SK-N-SH (cell line): ENCODE results near the gene NAGK. TPM values are rescaled to one million over a fixed set of nuclear protein-coding genes. Genes with fewer than 3 reads are reported as not detected.

ENCODE experiments used
- CTCF ChIA-PET: fragments of 300-600, 350-600 bp; formaldehyde crosslinking; extraction: SDS; loops from one replicate; lab custom pipeline; 2021; lab: Yijun Ruan, JAX
- POLR2A ChIA-PET: fragments of 350-600 bp; sonication (Branson Sonifier 250); formaldehyde crosslinking; extraction: SDS; loops from one replicate; lab custom pipeline; 2020; ENCODE audit warnings: antibody characterized with exemption, inconsistent platforms; lab: Yijun Ruan, JAX
- DNase-seq: peaks from one replicate; pipeline ENCODE4 v3.0.0; 2012
- H2AFZ ChIP-seq: fragments of 200-600 bp; sonication (generic); 2 replicates; pipeline ENCODE4 v1.8.1; 2016; ENCODE audit warnings: antibody characterized with exemption, mild to moderate bottlenecking, low read depth
- H3F3A ChIP-seq: fragments of 200-600 bp; sonication (generic); replicated peaks from 2 replicates; pipeline ENCODE3; 2016; ENCODE audit warnings: antibody characterized with exemption, mild to moderate bottlenecking; ENCODE audit not compliant: insufficient read depth
- H3K27ac ChIP-seq, 2 experiments: fragments of 200-500 bp in 1 of 2; fragments of 200-600 bp in 1 of 2; sonication (Bioruptor generic) in 1 of 2; sonication (generic), shearing (Covaris generic) in 1 of 2; 2 replicates each; pipeline versions ENCODE4 v1.5.1 to v1.6.1; 2014 to 2016; ENCODE audit warnings: low read depth in 2 of 2, inconsistent platforms in 1 of 2, low read length in 1 of 2, mild to moderate bottlenecking in 1 of 2, mixed read lengths in 1 of 2
- H3K27me3 ChIP-seq: fragments of 200-600 bp; sonication (generic), shearing (Covaris generic); 2 replicates; pipeline ENCODE4 v1.6.1; 2016; ENCODE audit warnings: mixed run types; ENCODE audit not compliant: insufficient read depth
- H3K36me3 ChIP-seq, 2 experiments: fragments of 200-500 bp in 1 of 2; fragments of 200-600 bp in 1 of 2; sonication (Bioruptor generic) in 1 of 2; sonication (generic) in 1 of 2; replicated peaks in 1 of 2; 2 replicates each; pipeline versions ENCODE3 to v1.5.1; 2014 to 2016; ENCODE audit warnings: low read length in 1 of 2, mild to moderate bottlenecking in 1 of 2; ENCODE audit not compliant: insufficient read depth in 2 of 2, control insufficient read depth in 1 of 2
- H3K4me1 ChIP-seq, 2 experiments: fragments of 200-500 bp in 1 of 2; fragments of 200-600 bp in 1 of 2; sonication (Bioruptor generic) in 1 of 2; sonication (generic), shearing (Covaris generic) in 1 of 2; 2 replicates each; pipeline versions ENCODE4 v1.5.1 to v1.6.1; 2014 to 2016; ENCODE audit warnings: low read depth in 1 of 2, low read length in 1 of 2, mixed run types in 1 of 2; ENCODE audit not compliant: insufficient read depth in 2 of 2, control insufficient read depth in 1 of 2
- H3K4me2 ChIP-seq: fragments of 200-600 bp; sonication (generic), shearing (Covaris generic); 2 replicates; pipeline ENCODE4 v1.6.1; 2017; ENCODE audit warnings: mixed run types
- H3K4me3 ChIP-seq, 2 experiments: fragments of 200-500 bp in 1 of 2; fragments of 200-600 bp in 1 of 2; sonication (Bioruptor generic) in 1 of 2; sonication (generic), shearing (Covaris generic) in 1 of 2; 2 replicates each; pipeline versions ENCODE4 v1.5.1 to v1.8.1; 2014 to 2016; ENCODE audit warnings: low read depth in 2 of 2, inconsistent platforms in 1 of 2, low read length in 1 of 2, mild to moderate bottlenecking in 1 of 2, mixed read lengths in 1 of 2, moderate library complexity in 1 of 2
- H3K79me2 ChIP-seq: fragments of 200-600 bp; sonication (generic); 2 replicates; pipeline ENCODE4 v1.8.1; 2017; ENCODE audit warnings: mild to moderate bottlenecking; ENCODE audit not compliant: insufficient read depth
- H3K9ac ChIP-seq: fragments of 200-600 bp; sonication (generic); 2 replicates; pipeline ENCODE4 v1.6.1; 2017; ENCODE audit warnings: mixed run types
- H3K9me2 ChIP-seq: fragments of 200-600 bp; sonication (generic); 2 replicates; pipeline ENCODE4 v1.6.1; 2017; ENCODE audit warnings: mixed run types
- H3K9me3 ChIP-seq: fragments of 200-600 bp; sonication (generic); 2 replicates; pipeline ENCODE4 v1.6.1; 2017; ENCODE audit warnings: mixed run types, mild to moderate bottlenecking, moderate library complexity
- H4K20me1 ChIP-seq: fragments of 200-600 bp; sonication (generic); 2 replicates; pipeline ENCODE4 v1.6.1; 2017; ENCODE audit warnings: mild to moderate bottlenecking, mixed run types; ENCODE audit not compliant: insufficient read depth
- CHD2 ChIP-seq: fragments of 150-350 bp; IDR thresholded peaks from 2 replicates; pipeline ENCODE4 v1.6.1; 2018; ENCODE audit warnings: low read length; ENCODE audit not compliant: partially characterized antibody
- CTCF ChIP-seq: fragments of 200-600 bp; sonication (generic); IDR thresholded peaks from 2 replicates; pipeline ENCODE4 v1.6.1; 2017; ENCODE audit warnings: antibody characterized with exemption, mild to moderate bottlenecking, moderate library complexity
- ELF1 ChIP-seq: IDR thresholded peaks from 2 replicates; pipeline ENCODE4 v1.4.0; 2012
- EP300 ChIP-seq, 2 experiments: IDR thresholded peaks; 2 replicates each; pipeline versions ENCODE4 v1.4.0 to v1.6.1; 2012; ENCODE audit warnings: borderline replicate concordance in 1 of 2, low read depth in 1 of 2, low read length in 1 of 2
- EZH2phosphoT487 ChIP-seq: fragments of 200-600 bp; sonication (generic); IDR thresholded peaks from 2 replicates; pipeline ENCODE4 v1.6.1; 2017; ENCODE audit warnings: low read depth, mixed run types, mild to moderate bottlenecking, antibody characterized with exemption, moderate library complexity, borderline replicate concordance
- FOSL2 ChIP-seq: IDR thresholded peaks from 2 replicates; pipeline ENCODE4 v1.4.0; 2012; ENCODE audit warnings: low read depth, mild to moderate bottlenecking, moderate library complexity, borderline replicate concordance
- GABPA ChIP-seq: IDR thresholded peaks from 2 replicates; pipeline ENCODE4 v1.4.0; 2012; ENCODE audit warnings: low read depth, mild to moderate bottlenecking
- MAX ChIP-seq: IDR thresholded peaks from 2 replicates; pipeline ENCODE4 v1.4.0; 2012; ENCODE audit warnings: low read depth
- MEF2A ChIP-seq: IDR thresholded peaks from 2 replicates; pipeline ENCODE4 v1.4.0; 2012; ENCODE audit warnings: low read depth, borderline replicate concordance
- MXI1 ChIP-seq: IDR thresholded peaks from 2 replicates; pipeline ENCODE4 v1.6.1; 2012; ENCODE audit warnings: mild to moderate bottlenecking, low read depth, low read length, improper control_type of control experiment
- NRF1 ChIP-seq: IDR thresholded peaks from 2 replicates; pipeline ENCODE4 v1.6.1; 2012; ENCODE audit warnings: low read depth, mild to moderate bottlenecking, low read length
- PBX3 ChIP-seq: IDR thresholded peaks from 2 replicates; pipeline ENCODE4; 2012
- POLR2AphosphoS5 ChIP-seq: IDR thresholded peaks from 2 replicates; pipeline ENCODE4 v1.6.1; 2012; ENCODE audit warnings: low read depth, low read length
- RCOR1 ChIP-seq: fragments of 150-350 bp; IDR thresholded peaks from 2 replicates; pipeline ENCODE4 v1.6.1; 2017; ENCODE audit warnings: antibody characterized with exemption, low read length
- REST ChIP-seq: IDR thresholded peaks from 2 replicates; pipeline ENCODE4 v1.6.1; 2012; ENCODE audit warnings: mild to moderate bottlenecking, low read depth, low read length, moderate library complexity
- SIN3A ChIP-seq: IDR thresholded peaks from 2 replicates; pipeline ENCODE4 v1.6.1; 2012; ENCODE audit warnings: low read depth, mild to moderate bottlenecking, low read length, moderate library complexity, borderline replicate concordance
- SMC3 ChIP-seq: IDR thresholded peaks from 2 replicates; pipeline ENCODE4 v1.6.1; 2012; ENCODE audit warnings: low read depth, low read length, improper control_type of control experiment
- TAF1 ChIP-seq: IDR thresholded peaks from 2 replicates; pipeline ENCODE4 v1.6.1; 2012; ENCODE audit warnings: low read depth, mild to moderate bottlenecking, low read length, moderate library complexity, borderline replicate concordance
- USF2 ChIP-seq: fragments of 150-350 bp; IDR thresholded peaks from 2 replicates; pipeline ENCODE4 v1.6.1; 2017; ENCODE audit warnings: antibody characterized with exemption, low read length, low read depth, borderline replicate concordance
- ZBTB33 ChIP-seq: IDR thresholded peaks from 2 replicates; pipeline ENCODE4 v1.4.0; 2012; ENCODE audit warnings: low read depth, borderline replicate concordance
- WGBS: methylation state at CpG from one replicate; pipeline ENCODE4 v1.1.6; 2017; ENCODE audit warnings: low lambda C conversion rate; 5-methylcytosine and 5-hydroxymethylcytosine counted together
- polyA plus RNA-seq, 3 experiments: library from polyadenylated mRNA; depleted of rRNA; stranded (reverse); fragments of >200 nt; gene quantifications; 2 replicates each; pipeline ENCODE4 v1.2.3, GENCODE V29; 2012

NAGK gene
- polyA plus RNA-seq (2012; rRNA removed) = 74.8 and 83.6 TPM in 2 replicates
- polyA plus RNA-seq (2012; cell fraction: cytosol; rRNA removed) = 53.9 and 61.5 TPM in 2 replicates
- 142 and 172 TPM in 2 replicates for polyA plus RNA-seq (2012; cell fraction: nucleus; rRNA removed)

- Histone ChIP-seq H3K79me2 (peaks cover 42% of the 10 kb centered on the region), H3K27ac (peak within 1 kb of the TSS; percentile 92 to 97), H2AFZ (peak within 1 kb of the TSS; percentile 84), H4K20me1 (no peaks in the 10 kb centered on the region), H3K4me3 (peak within 1 kb of the TSS; percentile 92 to 98), H3K9me3 (no peaks in the 10 kb centered on the region), H3K9me2 (no peaks in the 10 kb centered on the region), H3K4me1 (peaks cover 5 to 18% of the 10 kb centered on the region in 2 experiments; a peak in 3 of 4 replicates), H3K27me3 (no peaks in the 10 kb centered on the region; the same call in 1 of the 2 replicates), H3K4me2 (peak within 1 kb of the TSS; percentile 94), H3K36me3 (peaks cover 5 to 18% of the 10 kb centered on the region in 2 experiments), H3F3A (no peaks in the 10 kb centered on the region), H3K9ac (peak within 1 kb of the TSS; percentile 87)
- DNase-seq = peak; percentile 99
- WGBS = under 1% methylated on average over 36 of the region's 66 CpGs
- CTCF ChIA-PET = interaction anchor here (0.9 to 2.7 kb wide), 13 partner anchors 9 to 207 kb away, joined by 3 to 15 read pairs (median 3); partner anchors contain the start of gene MCEE
- POLR2A ChIA-PET = interaction anchor here (1.0 to 1.4 kb wide), 11 partner anchors 9 to 67 kb away, joined by 3 to 8 read pairs (median 4); partner anchors contain the start of genes MCEE and MPHOSPH10
- TF ChIP-seq CHD2 (peak; percentile 46), MXI1 (peak; percentile 62), POLR2AphosphoS5 (peak; percentile 99), PBX3 (peak; percentile 46; the same call in 1 of the 2 replicates), MAX (peak; percentile 79), FOSL2 (no peak), CTCF (no peak), NRF1 (peak; percentile 88), SMC3 (no peak), GABPA (peak; percentile 68), ZBTB33 (peak; percentile 69; the same call in 1 of the 2 replicates), EP300 (IDR thresholded peaks at IDR 0.05; ENCODE audit: borderline replicate concordance in 1 of 2, low read depth in 1 of 2, low read length in 1 of 2) (no peak), MEF2A (no peak), ELF1 (peak; percentile 81; the same call in 1 of the 2 replicates), SIN3A (peak; percentile 96; the same call in 1 of the 2 replicates), USF2 (peak; percentile 58), REST (no peak), TAF1 (peak; percentile 84), EZH2phosphoT487 (no peak), RCOR1 (no peak)
Measured at GRCh38 chr2:71068218-71069035, at the start of gene NAGK. NAGK (plus strand) TSS chr2:71068648; CDS start chr2:71068684, 36 bp downstream.
